Keratinocyte (primary cell): ENCODE results near the gene CACFD1. TPM values are rescaled to one million over a fixed set of nuclear protein-coding genes. Genes with fewer than 3 reads are reported as not detected.

ENCODE experiments used
- DNase-seq: peaks from one replicate; pipeline ENCODE4 v3.0.0-alpha.2; 2011; ENCODE audit warnings: low read depth, missing footprints, low spot score
- FAIRE-seq: peaks from 2 replicates; lab custom pipeline; 2011; peaks lifted over from hg19 to GRCh38; lab: Jason Lieb, UNC
- H2AFZ ChIP-seq: 2 replicates; pipeline ENCODE4 v1.6.0; 2012; ENCODE audit warnings: low read length, control low read depth, inconsistent platforms; ENCODE audit not compliant: control insufficient read depth
- H3K27ac ChIP-seq: 2 replicates; pipeline ENCODE4 v1.5.1; 2011; ENCODE audit warnings: low read length; ENCODE audit not compliant: control insufficient read depth, insufficient read depth
- H3K27me3 ChIP-seq: 3 replicates; pipeline ENCODE4 v1.6.0; 2011; ENCODE audit warnings: low read length; ENCODE audit not compliant: control insufficient read depth, insufficient read depth; ENCODE audit errors: extremely low read depth
- H3K36me3 ChIP-seq, 2 experiments: 2 replicates in 1 of 2; 3 replicates in 1 of 2; pipeline ENCODE4 v1.5.1; 2011; ENCODE audit warnings: low read length in 2 of 2, mild to moderate bottlenecking in 1 of 2; ENCODE audit not compliant: control insufficient read depth in 2 of 2, insufficient read depth in 2 of 2; ENCODE audit errors: extremely low read depth in 1 of 2
- H3K4me1 ChIP-seq: 3 replicates; pipeline ENCODE4 v1.5.1; 2011; ENCODE audit warnings: low read length; ENCODE audit not compliant: control insufficient read depth, insufficient read depth; ENCODE audit errors: extremely low read depth
- H3K4me2 ChIP-seq: 3 replicates; pipeline ENCODE4 v1.6.0; 2011; ENCODE audit warnings: low read depth, low read length; ENCODE audit not compliant: control insufficient read depth, insufficient read depth; ENCODE audit errors: extremely low read depth
- H3K4me3 ChIP-seq, 3 experiments: fragments of 200-600 bp in 1 of 3; sonication (generic) in 1 of 3; 2 replicates in 2 of 3; 3 replicates in 1 of 3; pipeline ENCODE4 v1.5.1; 2011 to 2016; ENCODE audit warnings: low read length in 3 of 3, mild to moderate bottlenecking in 3 of 3, control low read depth in 2 of 3, inconsistent platforms in 1 of 3, low read depth in 1 of 3, mixed read lengths in 1 of 3, mixed run types in 1 of 3, moderate library complexity in 1 of 3; ENCODE audit not compliant: control insufficient read depth in 2 of 3, insufficient read depth in 2 of 3; ENCODE audit errors: extremely low read depth in 1 of 3
- H3K79me2 ChIP-seq: 2 replicates; pipeline ENCODE4 v1.6.0; 2012; ENCODE audit warnings: low read length; ENCODE audit not compliant: control insufficient read depth, insufficient read depth
- H3K9ac ChIP-seq: 3 replicates; pipeline ENCODE4 v1.6.0; 2011; ENCODE audit warnings: low read length; ENCODE audit not compliant: control insufficient read depth, insufficient read depth; ENCODE audit errors: extremely low read depth
- H3K9me1 ChIP-seq: 3 replicates; pipeline ENCODE4 v1.6.0; 2011; ENCODE audit warnings: low read length; ENCODE audit not compliant: control insufficient read depth, insufficient read depth; ENCODE audit errors: extremely low read depth
- H3K9me3 ChIP-seq: 2 replicates; pipeline ENCODE4 v1.5.1; 2012; ENCODE audit warnings: low read depth, low read length; ENCODE audit not compliant: control insufficient read depth
- H4K20me1 ChIP-seq: 3 replicates; pipeline ENCODE4 v1.6.0; 2011; ENCODE audit warnings: low read length; ENCODE audit not compliant: control insufficient read depth, insufficient read depth; ENCODE audit errors: extremely low read depth
- CTCF ChIP-seq, 3 experiments: IDR thresholded peaks in 1 of 3; conservative IDR thresholded peaks in 1 of 3; optimal IDR thresholded peaks in 1 of 3; 2 replicates in 2 of 3; 3 replicates in 1 of 3; pipeline versions ENCODE3 to v1.5.1; 2011; ENCODE audit warnings: low read length in 3 of 3, mild to moderate bottlenecking in 3 of 3, moderate library complexity in 2 of 3, control low read depth in 1 of 3, inconsistent platforms in 1 of 3; ENCODE audit not compliant: insufficient read depth in 2 of 3; ENCODE audit errors: extremely low read depth in 1 of 3
- EZH2 ChIP-seq: IDR thresholded peaks from one replicate; pipeline ENCODE4 v1.6.1; 2012; ENCODE audit warnings: inconsistent platforms, mild to moderate bottlenecking, low read length, moderate library complexity
- dilution Hi-C: fragments of 300-500 bp; cut with MboI; formaldehyde crosslinking; loops from one replicate; pipeline ENCODE4 v1.7.0; 2020; ENCODE audit warnings: low sequenced_read_pairs; ENCODE audit not compliant: extremely low pct_ligation_motif_present
- polyA plus RNA-seq, 5 experiments: library from polyadenylated mRNA; depleted of rRNA in 3 of 5; stranded (reverse) in 3 of 5; stranded (forward) in 1 of 5; unstranded in 1 of 5; fragments of >200 nt; gene quantifications; 1 replicate in 1 of 5; 2 replicates in 3 of 5; 3 replicates in 1 of 5; pipeline versions ENCODE4 v1.2.1 to v1.2.3, GENCODE V29; 2011 to 2012; ENCODE audit warnings: missing spikeins in 2 of 5, low read depth in 1 of 5, low replicate concordance in 1 of 5

The CACFD1 gene
- polyA plus RNA-seq, 1 donor (not counting 4 experiments of a cell fraction or from before 2014, with no cell fraction given): 3.4 TPM

- H3K9ac ChIP-seq: no peak overlapping the region
- H3K27ac ChIP-seq: no peak overlapping the region
- H2AFZ ChIP-seq: no peak overlapping the region
- H3K9me1 ChIP-seq: no peaks in the 10 kb centered on the region
- H3K4me2 ChIP-seq: no peak overlapping the region
- no peak overlapping the region for H3K4me3 ChIP-seq
- DNase-seq (no peak), FAIRE-seq (no peak)
- no peaks in the 10 kb centered on the region for H4K20me1 ChIP-seq
- peaks cover 4% of the 10 kb centered on the region for H3K4me1 ChIP-seq
- dilution Hi-C loops: no loop called here
- H3K79me2 ChIP-seq: no peaks in the 10 kb centered on the region
- H3K9me3 ChIP-seq: no peaks in the 10 kb centered on the region
- TF ChIP-seq CTCF (optimal IDR thresholded peaks at IDR 0.05 in 1 of 3, IDR thresholded peaks at IDR 0.05 in 1 of 3, conservative IDR thresholded peaks at IDR 0.05 in 1 of 3; ENCODE audit: extremely low read depth in 1 of 3, insufficient read depth in 2 of 3, low read length in 3 of 3): no peak
- no peak for TF ChIP-seq EZH2
- H3K36me3 ChIP-seq: no peaks in the 10 kb centered on the region
- no peaks in the 10 kb centered on the region for H3K27me3 ChIP-seq
These were observed 20.4 kb upstream of the CACFD1 start for GRCh38 chr9:133439337-133439736.

- Histone ChIP-seq H3K9me3 (no peaks in the 10 kb centered on the region), H3K27ac (no peak overlapping the region), H4K20me1 (no peaks in the 10 kb centered on the region), H3K9ac (no peak overlapping the region), H3K79me2 (no peaks in the 10 kb centered on the region), H3K36me3 (no peaks in the 10 kb centered on the region), H3K4me2 (no peak overlapping the region), H3K9me1 (no peaks in the 10 kb centered on the region), H2AFZ (peak overlapping the region; percentile 80), H3K4me1 (peaks cover 4% of the 10 kb centered on the region), H3K4me3 (no peak overlapping the region), H3K27me3 (peaks cover 6% of the 10 kb centered on the region)
- TF ChIP-seq EZH2: no peak
- no peak for TF ChIP-seq CTCF (optimal IDR thresholded peaks at IDR 0.05 in 1 of 3, IDR thresholded peaks at IDR 0.05 in 1 of 3, conservative IDR thresholded peaks at IDR 0.05 in 1 of 3; ENCODE audit: extremely low read depth in 1 of 3, insufficient read depth in 2 of 3, low read length in 3 of 3)
- DNase-seq (no peak), FAIRE-seq (peak; percentile 81)
- dilution Hi-C loops: no loop called here
These were observed 18.9 kb upstream of the CACFD1 start for GRCh38 chr9:133440874-133441273.
